ENCODE results near the gene DCAF8. TPM values are rescaled to one million over a fixed set of nuclear protein-coding genes. Genes with fewer than 3 reads are reported as not detected.

DCAF8 gene
- total RNA-seq, 1 experiment from 2014 or later = 89.7 TPM

GRCh38 chr1:160277987-160278386, 15.6 kb upstream of the DCAF8 start:
- H3K79me2 ChIP-seq (ENCODE audit: low read length) = peaks cover under 1% of the 10 kb centered on the region; the same call in 1 of the 2 replicates
- no peak overlapping the region for H3K4me3 ChIP-seq (ENCODE audit: low read length)
- H3K9me3 ChIP-seq (ENCODE audit: low read length) = no peaks in the 10 kb centered on the region
- H3K9me2 ChIP-seq (replicated peaks; ENCODE audit: insufficient read depth, low read length) = no peaks in the 10 kb centered on the region
- DNase-seq = no peak
- no peak overlapping the region for H3K4me2 ChIP-seq (ENCODE audit: low read depth, low read length, poor library complexity, severe bottlenecking)
- peaks cover 17% of the 10 kb centered on the region for H3K36me3 ChIP-seq (ENCODE audit: insufficient read depth, low read length)
- H4K20me1 ChIP-seq (ENCODE audit: insufficient read depth, low read depth, low read length) = no peaks in the 10 kb centered on the region
- no peak overlapping the region for H3K27ac ChIP-seq (ENCODE audit: low read length)
- no peak overlapping the region for H3K9ac ChIP-seq (ENCODE audit: low read length)
- no peaks in the 10 kb centered on the region for H3K4me1 ChIP-seq (ENCODE audit: low read length)
- no peaks in the 10 kb centered on the region for H3K27me3 ChIP-seq (ENCODE audit: low read length)
- H2AFZ ChIP-seq (ENCODE audit: low read length) = no peak overlapping the region

DNA sequence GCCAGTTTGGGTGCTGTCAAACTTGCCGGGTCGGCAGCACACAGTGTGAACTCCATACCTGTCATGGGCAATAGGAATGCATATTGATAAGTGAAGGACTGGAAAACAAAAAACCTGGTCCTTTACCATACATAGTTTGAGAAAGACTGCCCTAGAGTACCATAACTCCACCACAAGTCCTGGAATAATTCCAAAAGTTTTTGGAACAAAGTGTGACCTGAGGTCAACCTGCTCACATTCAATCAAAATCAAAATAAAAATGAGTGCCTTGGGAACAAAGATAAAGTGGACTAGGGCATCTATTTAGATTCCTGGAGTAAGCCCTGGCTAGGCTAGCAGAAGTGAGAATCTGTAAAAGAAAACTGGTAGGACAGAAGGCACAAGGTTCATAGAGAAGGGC, 15.0 kb upstream of the DCAF8 start:
- Histone ChIP-seq H3K4me3 (ENCODE audit: low read length) (no peak overlapping the region), H3K4me1 (ENCODE audit: low read length) (no peaks in the 10 kb centered on the region), H3K4me2 (ENCODE audit: low read depth, low read length, poor library complexity, severe bottlenecking) (no peak overlapping the region), H4K20me1 (ENCODE audit: insufficient read depth, low read depth, low read length) (no peaks in the 10 kb centered on the region), H3K9ac (ENCODE audit: low read length) (no peak overlapping the region), H3K27me3 (ENCODE audit: low read length) (no peaks in the 10 kb centered on the region), H3K9me2 (replicated peaks; ENCODE audit: insufficient read depth, low read length) (no peaks in the 10 kb centered on the region), H3K9me3 (ENCODE audit: low read length) (no peaks in the 10 kb centered on the region), H2AFZ (ENCODE audit: low read length) (no peak overlapping the region), H3K27ac (ENCODE audit: low read length) (no peak overlapping the region), H3K79me2 (ENCODE audit: low read length) (no peaks in the 10 kb centered on the region), H3K36me3 (ENCODE audit: insufficient read depth, low read length) (peaks cover 16% of the 10 kb centered on the region)
- no peak for DNase-seq

DNA sequence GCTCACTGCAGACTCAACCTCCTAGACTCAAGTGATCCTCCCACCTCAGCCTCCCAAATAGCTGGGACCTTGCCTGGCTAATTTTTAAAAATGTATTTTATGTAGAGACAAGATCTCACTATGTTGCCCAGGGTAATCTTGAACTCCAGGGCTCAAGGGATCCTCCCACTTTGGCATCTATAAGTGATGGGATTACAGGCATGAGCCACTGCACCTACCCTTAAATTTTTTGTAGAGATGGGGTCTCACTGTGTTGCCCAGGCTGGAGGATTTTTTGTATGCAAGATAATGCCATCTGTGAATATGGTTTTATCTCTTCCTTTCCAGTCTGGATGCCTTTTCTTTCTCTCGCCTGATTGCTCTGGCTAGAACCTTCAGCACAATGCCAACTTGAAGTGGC, 8.7 kb upstream of the DCAF8 start:
- Histone ChIP-seq H3K27me3 (ENCODE audit: low read length) (no peaks in the 10 kb centered on the region), H3K9me3 (ENCODE audit: low read length) (no peaks in the 10 kb centered on the region), H3K4me1 (ENCODE audit: low read length) (no peaks in the 10 kb centered on the region), H3K27ac (ENCODE audit: low read length) (no peak overlapping the region), H3K79me2 (ENCODE audit: low read length) (no peaks in the 10 kb centered on the region), H3K36me3 (ENCODE audit: insufficient read depth, low read length) (no peaks in the 10 kb centered on the region), H3K4me3 (ENCODE audit: low read length) (no peak overlapping the region), H3K9ac (ENCODE audit: low read length) (no peak overlapping the region), H3K4me2 (ENCODE audit: low read depth, low read length, poor library complexity, severe bottlenecking) (no peak overlapping the region), H4K20me1 (ENCODE audit: insufficient read depth, low read depth, low read length) (no peaks in the 10 kb centered on the region), H2AFZ (ENCODE audit: low read length) (no peak overlapping the region), H3K9me2 (replicated peaks; ENCODE audit: insufficient read depth, low read length) (no peaks in the 10 kb centered on the region)
- no peak for DNase-seq

GRCh38 chr1:160267284-160267991, 5.1 kb upstream of the DCAF8 start:
- Histone ChIP-seq H3K27me3 (ENCODE audit: low read length) (no peaks in the 10 kb centered on the region), H3K9me3 (ENCODE audit: low read length) (no peaks in the 10 kb centered on the region), H3K36me3 (ENCODE audit: insufficient read depth, low read length) (no peaks in the 10 kb centered on the region), H3K9ac (ENCODE audit: low read length) (no peak overlapping the region), H3K9me2 (replicated peaks; ENCODE audit: insufficient read depth, low read length) (no peaks in the 10 kb centered on the region), H2AFZ (ENCODE audit: low read length) (no peak overlapping the region), H3K4me1 (ENCODE audit: low read length) (peaks cover 6% of the 10 kb centered on the region), H4K20me1 (ENCODE audit: insufficient read depth, low read depth, low read length) (no peaks in the 10 kb centered on the region), H3K4me3 (ENCODE audit: low read length) (no peak overlapping the region), H3K27ac (ENCODE audit: low read length) (no peak overlapping the region), H3K79me2 (ENCODE audit: low read length) (no peaks in the 10 kb centered on the region), H3K4me2 (ENCODE audit: low read depth, low read length, poor library complexity, severe bottlenecking) (no peak overlapping the region)
- DNase-seq = no peak

DNA sequence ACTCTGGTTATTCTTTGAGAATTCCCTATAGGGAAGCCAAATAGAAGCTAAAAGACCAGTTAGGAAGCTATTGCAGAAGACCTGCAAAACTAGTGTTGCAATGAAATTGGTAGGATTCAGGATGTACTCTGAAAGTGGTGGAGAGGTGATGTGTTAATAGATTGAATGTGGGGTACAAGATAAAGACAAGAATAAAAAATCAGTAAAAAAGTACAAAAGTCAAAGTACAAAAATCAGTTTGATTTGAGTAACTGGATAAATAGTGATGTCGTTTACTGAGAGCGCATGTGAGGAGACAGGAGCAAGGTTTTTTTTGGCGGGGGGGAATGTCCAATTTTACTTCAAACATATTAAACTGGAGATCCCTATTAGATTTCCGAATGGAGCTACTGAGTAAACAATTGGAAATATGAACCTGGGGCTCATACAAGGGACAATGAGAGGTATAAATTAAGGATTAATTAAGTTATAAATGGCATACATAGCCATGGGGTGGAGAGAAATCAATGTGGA, 2.5 kb upstream of the DCAF8 start:
- Histone ChIP-seq H3K4me2 (ENCODE audit: low read depth, low read length, poor library complexity, severe bottlenecking) (no peak overlapping the region), H3K9me2 (replicated peaks; ENCODE audit: insufficient read depth, low read length) (no peaks in the 10 kb centered on the region), H3K36me3 (ENCODE audit: insufficient read depth, low read length) (no peaks in the 10 kb centered on the region), H2AFZ (ENCODE audit: low read length) (no peak overlapping the region), H3K27ac (ENCODE audit: low read length) (no peak overlapping the region), H3K79me2 (ENCODE audit: low read length) (peaks cover 24% of the 10 kb centered on the region), H3K4me3 (ENCODE audit: low read length) (no peak overlapping the region), H4K20me1 (ENCODE audit: insufficient read depth, low read depth, low read length) (no peaks in the 10 kb centered on the region), H3K9ac (ENCODE audit: low read length) (no peak overlapping the region), H3K27me3 (ENCODE audit: low read length) (no peaks in the 10 kb centered on the region), H3K9me3 (ENCODE audit: low read length) (no peaks in the 10 kb centered on the region), H3K4me1 (ENCODE audit: low read length) (peaks cover 20% of the 10 kb centered on the region)
- DNase-seq = no peak

DNA sequence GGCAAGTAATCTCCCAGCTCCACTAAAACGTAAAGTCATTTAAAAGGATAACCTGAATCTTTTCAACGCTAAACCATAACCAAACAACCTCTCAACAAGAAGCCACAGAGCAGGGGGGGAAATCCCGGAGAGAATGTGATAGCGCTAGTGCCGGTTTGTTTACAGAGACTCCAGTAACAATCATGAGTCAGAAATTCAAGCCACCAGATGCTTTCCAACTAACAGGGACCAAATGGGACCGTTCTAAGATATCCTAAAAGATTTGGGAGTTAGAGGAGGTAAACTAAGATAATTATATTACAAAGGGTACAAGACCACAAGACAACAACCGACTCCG, 825 bp downstream of the DCAF8 start:
- no peaks in the 10 kb centered on the region for H4K20me1 ChIP-seq (ENCODE audit: insufficient read depth, low read depth, low read length)
- H3K4me1 ChIP-seq (ENCODE audit: low read length) = peaks cover 30% of the 10 kb centered on the region
- no peaks in the 10 kb centered on the region for H3K36me3 ChIP-seq (ENCODE audit: insufficient read depth, low read length)
- H3K4me2 ChIP-seq (ENCODE audit: low read depth, low read length, poor library complexity, severe bottlenecking) = peak overlapping the region; percentile 85
- H3K27ac ChIP-seq (ENCODE audit: low read length) = peak overlapping the region; percentile 56; the same call in 1 of the 2 replicates
- no peaks in the 10 kb centered on the region for H3K27me3 ChIP-seq (ENCODE audit: low read length)
- peak overlapping the region; percentile 81 for H3K4me3 ChIP-seq (ENCODE audit: low read length)
- H2AFZ ChIP-seq (ENCODE audit: low read length) = no peak overlapping the region
- H3K9me3 ChIP-seq (ENCODE audit: low read length) = no peaks in the 10 kb centered on the region
- H3K9me2 ChIP-seq (replicated peaks; ENCODE audit: insufficient read depth, low read length) = no peaks in the 10 kb centered on the region
- peak overlapping the region; percentile 97 for H3K9ac ChIP-seq (ENCODE audit: low read length)
- no peak for DNase-seq
- peaks cover 57% of the 10 kb centered on the region for H3K79me2 ChIP-seq (ENCODE audit: low read length)

- Histone ChIP-seq H3K9me2 (replicated peaks; ENCODE audit: insufficient read depth, low read length) (no peaks in the 10 kb centered on the region), H3K9me3 (ENCODE audit: low read length) (no peaks in the 10 kb centered on the region), H3K9ac (ENCODE audit: low read length) (peak overlapping the region; percentile 97), H3K4me1 (ENCODE audit: low read length) (peaks cover 30% of the 10 kb centered on the region), H3K27ac (ENCODE audit: low read length) (peak overlapping the region; percentile 56; the same call in 1 of the 2 replicates), H3K36me3 (ENCODE audit: insufficient read depth, low read length) (no peaks in the 10 kb centered on the region), H2AFZ (ENCODE audit: low read length) (no peak overlapping the region), H3K79me2 (ENCODE audit: low read length) (peaks cover 65% of the 10 kb centered on the region), H3K4me2 (ENCODE audit: low read depth, low read length, poor library complexity, severe bottlenecking) (peak overlapping the region; percentile 85), H3K4me3 (ENCODE audit: low read length) (peak overlapping the region; percentile 81), H3K27me3 (ENCODE audit: low read length) (no peaks in the 10 kb centered on the region), H4K20me1 (ENCODE audit: insufficient read depth, low read depth, low read length) (no peaks in the 10 kb centered on the region)
- no peak for DNase-seq
Observed at GRCh38 chr1:160260406-160261382, 1.7 kb downstream of the DCAF8 start.

GRCh38 chr1:160258177-160258798, 4.1 kb downstream of the DCAF8 start:
- Histone ChIP-seq H3K9me2 (replicated peaks; ENCODE audit: insufficient read depth, low read length) (no peaks in the 10 kb centered on the region), H3K36me3 (ENCODE audit: insufficient read depth, low read length) (0 out of 2 replicates have a peak, but pooled peaks cover 7% of the 10 kb centered on the region), H3K9me3 (ENCODE audit: low read length) (no peaks in the 10 kb centered on the region), H3K4me3 (ENCODE audit: low read length) (no peak overlapping the region), H3K27ac (ENCODE audit: low read length) (no peak overlapping the region), H4K20me1 (ENCODE audit: insufficient read depth, low read depth, low read length) (no peaks in the 10 kb centered on the region), H3K9ac (ENCODE audit: low read length) (no peak overlapping the region), H3K4me2 (ENCODE audit: low read depth, low read length, poor library complexity, severe bottlenecking) (no peak overlapping the region), H2AFZ (ENCODE audit: low read length) (no peak overlapping the region), H3K27me3 (ENCODE audit: low read length) (no peaks in the 10 kb centered on the region), H3K79me2 (ENCODE audit: low read length) (peaks cover 85% of the 10 kb centered on the region), H3K4me1 (ENCODE audit: low read length) (peaks cover 30% of the 10 kb centered on the region)
- DNase-seq = no peak
